Heart right ventricle (tissue), 16 donors: ENCODE measurements around the gene LIMK2. TPM values are rescaled to one million over a fixed set of nuclear protein-coding genes. Genes with fewer than 3 reads are reported as not detected.

Experiments used
- ATAC-seq, 8 donors: fragments of 200-7000 bp; cut with Tn5 transposase; one replicate each; pipeline ENCODE4 v1.9.1; 2020; ENCODE audit warnings: mild to moderate bottlenecking in 8 of 8, moderate library complexity in 8 of 8, moderate number of reproducible peaks in 1 of 8
- DNase-seq, 2 donors: peaks; one replicate each; pipeline ENCODE4 v3.0.0-alpha.2; 2020
- H3K27ac ChIP-seq, 10 donors: fragments of 200-600 bp; sonication (generic) in 2 of 10; one replicate each; pipeline versions ENCODE4 v1.5.0 to v1.8.0; 2020 to 2022; ENCODE audit warnings: mild to moderate bottlenecking in 3 of 10
- H3K27me3 ChIP-seq, 7 donors: fragments of 200-600 bp; one replicate each; pipeline ENCODE4 v1.8.0; 2021 to 2022; ENCODE audit warnings: mild to moderate bottlenecking in 2 of 7
- H3K36me3 ChIP-seq, 9 donors: fragments of 200-600 bp; sonication (generic) in 1 of 9; one replicate each; pipeline versions ENCODE4 v1.5.0 to v1.8.0; 2020 to 2022; ENCODE audit warnings: mild to moderate bottlenecking in 2 of 9
- H3K4me1 ChIP-seq, 9 donors: fragments of 200-600 bp; sonication (generic) in 1 of 9; one replicate each; pipeline versions ENCODE4 v1.5.0 to v1.8.0; 2020 to 2022; ENCODE audit warnings: mild to moderate bottlenecking in 4 of 9
- H3K4me3 ChIP-seq, 10 donors: fragments of 200-600 bp; sonication (generic) in 2 of 10; one replicate each; pipeline versions ENCODE4 v1.5.0 to v1.8.0; 2020 to 2022; ENCODE audit warnings: mild to moderate bottlenecking in 7 of 10, moderate library complexity in 2 of 10
- H3K9me3 ChIP-seq, 11 donors: fragments of 200-600 bp in 10 of 11; sonication (generic) in 2 of 11; one replicate each; pipeline versions ENCODE4 v1.5.0 to v1.8.0; 2013 to 2022; ENCODE audit warnings: mild to moderate bottlenecking in 2 of 11, control low read depth in 1 of 11, moderate library complexity in 1 of 11
- WGBS, 2 donors: extraction: QIAGEN DNeasy Blood & Tissue Kit; methylation state at CpG; one replicate each; pipeline ENCODE4 v1.1.7; 2013; ENCODE audit warnings: inconsistent platforms in 1 of 2; 5-methylcytosine and 5-hydroxymethylcytosine counted together
- intact Hi-C, 10 donors: fragments of 100-400 bp; cut with DNase I; formaldehyde crosslinking; loops; one replicate each; pipeline versions ENCODE4 v1.11.1 to v1.14.2; 2022
- polyA plus RNA-seq, 2 donors: library from polyadenylated mRNA; stranded (reverse); fragments of 200-250 nt; gene quantifications; one replicate each; pipeline ENCODE4 v1.2.3, GENCODE V29; 2013
- total RNA-seq, 10 donors: library from RNA; stranded (reverse); fragmentation: NEBNext Ultra II Directional in 3 of 10; extraction: Animal tissue kit (Norgen Biotek cat#: 25700) in 3 of 10; gene quantifications; one replicate each; pipeline versions ENCODE4 v1.2.1 to v1.2.4, GENCODE V29; 2021 to 2023
- TF ChIP-seq, protein P1 (sequence below), 9 donors: fragments of 200-600 bp; sonication (generic) in 2 of 9; IDR thresholded peaks; one replicate each; pipeline versions ENCODE4 v1.5.0 to v1.8.0; 2021 to 2022; ENCODE audit warnings: antibody characterized with exemption in 9 of 9, mild to moderate bottlenecking in 5 of 9, moderate library complexity in 1 of 9
- donor health status: Arrhythmogenic right ventricular cardiomyopathy.
- donor health status: ischemic (EF 13 %, LVEDD 7.1; RV severe dilation, severe dysfunction).
- donor health status: healthy with polysubstance abuse.
- donor health status: DM: no; HTN: yes; CAD: no.
- donor health status: DM: no; HTN: no; CAD: no.
- donor health status: ischemic (EF 25% LVEDD 6.9; RV normal size, moderate dysfunction).
- donor health status: ischemic (EF 25% LVEDD 5.7; RV mildly dilated, moderate dysfunction).
- donor health status: healthy.
- donor health status: DM: yes; HTN: yes; CAD: no.
- donor health status: Ischemic cardiomyopathy.
- donor health status: ischemic (EF 35%, LVEDD 5.7; RV mildly dilated, moderate dysfunction).
- donor health status: nonischemic (EF 11% LVEDD 7.7; RV severe dilation, severe dysfunction).
- donor health status: DM: yes; HTN: yes; CAD: no.
- donor health status: PGD.
- donor health status: ischemic (EF 29% LVEDD 5.4; RV normal size, mild dysfunction).
- donor health status: nonischemic (EF 23%, LVEDD 6.1; RV moderate dilation, normal function).

The LIMK2 gene
- total and polyA plus RNA-seq, 12 donors, result 6.0 to 18.8 (median 9.7) TPM

DNA sequence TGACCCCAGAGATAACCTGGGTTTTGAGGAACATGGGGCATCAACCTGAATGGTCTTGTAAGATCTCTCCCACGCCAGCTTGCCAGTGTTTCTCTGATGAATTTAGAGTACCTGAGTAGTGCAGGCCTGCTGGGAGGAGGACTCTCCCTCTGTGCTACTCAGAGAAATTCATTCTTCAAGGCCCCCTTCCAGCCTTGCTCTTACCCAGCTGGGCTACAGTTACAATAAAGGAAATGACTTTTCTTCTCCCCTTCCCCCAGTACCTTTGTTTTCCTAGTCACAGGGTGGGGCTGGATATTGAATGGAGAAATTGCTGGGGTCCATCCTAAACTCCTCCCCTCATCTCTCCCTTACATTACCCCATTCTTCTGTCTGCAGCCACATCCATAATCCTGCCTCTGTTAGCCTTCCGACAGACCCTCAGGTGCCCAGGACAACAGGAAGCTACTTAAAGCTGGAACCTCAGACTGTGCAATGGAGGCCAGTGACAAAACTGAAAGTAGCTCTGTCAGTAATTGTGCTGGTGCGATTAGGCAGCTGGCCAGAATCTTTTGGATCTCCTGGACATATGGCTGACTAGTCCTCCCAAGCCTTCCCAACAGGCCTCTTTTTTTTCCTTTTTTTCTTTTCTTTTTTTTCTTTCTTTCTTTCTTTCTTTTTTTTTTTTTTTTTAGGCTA is 17.4 kb downstream of the LIMK2 start:
- WGBS, 2 donors, result 56 to 62% methylated on average over 3 of the region's 3 CpGs
- Histone ChIP-seq H3K9me3 (no peaks in the 10 kb centered on the region), H3K27me3 (no peaks in the 10 kb centered on the region), H3K36me3 (peaks cover 0 to 32% (median 4%) of the 10 kb centered on the region in 9 donors), H3K4me3 (peak overlapping the region in 3 of 10 donors; percentile 1 to 16 (median 2)), H3K4me1 (peaks cover 7 to 100% (median 48%) of the 10 kb centered on the region in 9 donors), H3K27ac (peak overlapping the region; percentile 21 to 94 (median 76))
- DNase-seq, result peak in 1 of 2 donors; percentile 77
- peak; percentile 61 to 91 (median 84) for ATAC-seq
- TF ChIP-seq, protein P1, sequence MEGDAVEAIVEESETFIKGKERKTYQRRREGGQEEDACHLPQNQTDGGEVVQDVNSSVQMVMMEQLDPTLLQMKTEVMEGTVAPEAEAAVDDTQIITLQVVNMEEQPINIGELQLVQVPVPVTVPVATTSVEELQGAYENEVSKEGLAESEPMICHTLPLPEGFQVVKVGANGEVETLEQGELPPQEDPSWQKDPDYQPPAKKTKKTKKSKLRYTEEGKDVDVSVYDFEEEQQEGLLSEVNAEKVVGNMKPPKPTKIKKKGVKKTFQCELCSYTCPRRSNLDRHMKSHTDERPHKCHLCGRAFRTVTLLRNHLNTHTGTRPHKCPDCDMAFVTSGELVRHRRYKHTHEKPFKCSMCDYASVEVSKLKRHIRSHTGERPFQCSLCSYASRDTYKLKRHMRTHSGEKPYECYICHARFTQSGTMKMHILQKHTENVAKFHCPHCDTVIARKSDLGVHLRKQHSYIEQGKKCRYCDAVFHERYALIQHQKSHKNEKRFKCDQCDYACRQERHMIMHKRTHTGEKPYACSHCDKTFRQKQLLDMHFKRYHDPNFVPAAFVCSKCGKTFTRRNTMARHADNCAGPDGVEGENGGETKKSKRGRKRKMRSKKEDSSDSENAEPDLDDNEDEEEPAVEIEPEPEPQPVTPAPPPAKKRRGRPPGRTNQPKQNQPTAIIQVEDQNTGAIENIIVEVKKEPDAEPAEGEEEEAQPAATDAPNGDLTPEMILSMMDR (IDR thresholded peaks at IDR 0.05), result no peak
- intact Hi-C loops, result loop anchor here in 7 of 10 donors (2.0 to 10.0 kb wide), 6 partner anchors 17 to 285 kb away; partner anchors contain the start of genes SMTN (in 2 of the 7), LIMK2 (in 1 of the 7), MORC2 (in 1 of the 7) and SELENOM (in 1 of the 7)

DNA sequence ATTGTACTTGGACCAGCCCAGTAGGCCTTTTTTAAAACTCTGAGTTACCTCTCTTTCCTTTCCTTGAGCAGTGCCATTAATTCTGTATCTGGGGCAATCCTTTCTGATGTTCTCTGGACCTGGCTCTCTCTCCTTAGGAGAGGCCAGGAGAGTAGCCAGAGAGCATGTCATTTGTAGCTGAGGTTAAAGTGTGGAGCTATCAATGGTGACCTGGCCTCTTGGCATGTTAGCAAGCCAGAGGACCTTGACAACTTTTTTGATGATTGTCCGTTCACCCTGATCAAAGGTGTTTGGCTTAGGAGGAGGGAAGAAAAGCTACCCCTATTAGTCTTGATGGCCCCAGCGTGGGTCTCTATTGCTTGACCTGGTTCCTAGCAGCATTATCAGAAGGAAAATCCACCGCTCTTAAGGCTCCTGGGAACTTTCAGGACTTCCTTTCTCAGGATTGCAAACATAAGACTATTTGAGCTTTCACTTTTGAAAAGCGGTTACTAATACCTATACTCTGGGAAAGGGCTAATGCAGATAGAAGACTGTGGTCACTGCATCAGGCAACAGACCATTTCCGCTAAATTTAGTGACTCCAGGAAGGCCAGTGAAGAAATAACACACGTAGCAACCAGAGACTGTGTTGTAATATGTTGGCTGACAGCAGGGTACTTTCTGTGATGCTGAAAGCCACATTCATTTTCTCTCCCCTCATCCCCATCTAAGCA is 18.2 kb downstream of the LIMK2 start:
- 51 to 64% methylated on average over 6 of the region's 6 CpGs for WGBS, 2 donors
- peaks cover 7 to 100% (median 55%) of the 10 kb centered on the region in 9 donors for H3K4me1 ChIP-seq
- H3K36me3 ChIP-seq, result peaks cover 0 to 32% (median 4%) of the 10 kb centered on the region in 9 donors
- H3K27ac ChIP-seq, result peak overlapping the region; percentile 21 to 94 (median 76)
- TF ChIP-seq, protein P1 (IDR thresholded peaks at IDR 0.05), result no peak
- intact Hi-C loops, result loop anchor here in 6 of 10 donors (2.0 to 10.0 kb wide), 6 partner anchors 18 to 286 kb away; partner anchors contain the start of genes LIMK2 (in 1 of the 6), MORC2 (in 1 of the 6), SELENOM (in 1 of the 6) and SMTN (in 1 of the 6)
- ATAC-seq (peak; percentile 35 to 78 (median 59)), DNase-seq (no peak)
- no peaks in the 10 kb centered on the region for H3K9me3 ChIP-seq
- H3K4me3 ChIP-seq, result peak overlapping the region in 3 of 10 donors; percentile 1 to 7 (median 3)
- H3K27me3 ChIP-seq, result no peaks in the 10 kb centered on the region

DNA sequence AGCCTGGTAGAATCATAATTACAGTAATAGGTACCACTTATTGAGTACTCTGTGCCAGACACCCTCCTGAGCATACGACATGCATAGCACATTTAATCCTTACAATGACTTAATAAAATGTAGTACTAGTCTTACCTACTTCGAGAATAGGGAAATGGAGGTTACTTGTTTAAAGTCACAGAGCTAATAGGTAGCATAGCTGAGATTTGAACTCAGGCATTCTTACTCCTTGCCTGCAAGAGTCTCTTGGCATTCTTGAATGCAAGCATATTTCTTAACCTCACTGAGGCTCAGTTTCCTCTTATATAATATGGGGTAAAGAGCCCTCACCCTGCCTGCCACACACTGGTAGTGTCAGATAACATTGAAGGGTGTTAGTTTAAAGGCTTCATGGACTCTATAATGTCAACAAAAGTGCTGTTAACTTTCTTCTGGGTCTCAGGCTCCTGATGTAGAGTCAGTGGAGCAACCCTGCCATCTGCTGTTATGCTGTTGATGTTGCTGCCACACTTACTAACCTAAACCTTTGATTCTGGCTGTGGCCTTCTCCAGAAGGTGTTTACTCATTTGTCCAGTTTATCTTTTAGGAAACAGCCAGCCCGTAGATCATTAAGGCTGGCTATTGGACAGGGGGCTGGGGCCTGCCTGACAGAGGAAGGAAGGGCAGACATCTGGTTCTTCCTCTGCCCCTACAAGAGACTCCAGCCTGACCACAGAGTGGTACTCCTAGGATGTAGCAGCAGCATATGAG is 18.9 kb downstream of the LIMK2 start:
- no peak overlapping the region for H3K4me3 ChIP-seq
- DNase-seq, result peak in 1 of 2 donors; percentile 57

More for the DNA sequence above, 18.9 kb downstream of the LIMK2 start:
- H3K9me3 ChIP-seq, result no peaks in the 10 kb centered on the region
- H3K36me3 ChIP-seq, result peaks cover 0 to 26% (median 4%) of the 10 kb centered on the region in 9 donors
- TF ChIP-seq, protein P1 (IDR thresholded peaks at IDR 0.05), result peak; percentile 44 to 85 (median 74)
- intact Hi-C loops, result loop anchor here in 6 of 10 donors (2.0 to 10.0 kb wide), 6 partner anchors 18 to 286 kb away; partner anchors contain the start of genes LIMK2 (in 1 of the 6), MORC2 (in 1 of the 6), SELENOM (in 1 of the 6) and SMTN (in 1 of the 6)
- H3K27ac ChIP-seq, result peak overlapping the region in 9 of 10 donors; percentile 71 to 94 (median 77)
- H3K27me3 ChIP-seq, result no peaks in the 10 kb centered on the region
- peaks cover 7 to 100% (median 56%) of the 10 kb centered on the region in 9 donors for H3K4me1 ChIP-seq
- 47 to 67% methylated on average over 3 of the region's 3 CpGs for WGBS, 2 donors
- ATAC-seq, result peak; percentile 65 to 84 (median 78)
